Liver (tissue), 3 donors: Measurements from ENCODE around the gene PRDM2.

Source experiments
- EGR1 ChIP-seq, 2 donors: IDR thresholded peaks; 2 replicates each; pipeline ENCODE4 v1.6.1; 2016 to 2018; ENCODE audit warnings: antibody characterized with exemption in 2 of 2, low read depth in 2 of 2
- FOXA1 ChIP-seq: IDR thresholded peaks from 2 replicates; pipeline ENCODE4 v1.6.1; 2016; ENCODE audit warnings: antibody characterized with exemption
- HNF4G ChIP-seq: IDR thresholded peaks from 2 replicates; pipeline ENCODE4 v1.6.1; 2016; ENCODE audit warnings: antibody characterized with exemption
- MAX ChIP-seq: IDR thresholded peaks from 2 replicates; pipeline ENCODE4 v1.6.1; 2016; ENCODE audit warnings: antibody characterized with exemption
- REST ChIP-seq: IDR thresholded peaks from 2 replicates; pipeline ENCODE4 v1.6.1; 2016; ENCODE audit warnings: antibody characterized with exemption, mild to moderate bottlenecking
- RXRA ChIP-seq, 2 donors: IDR thresholded peaks; 2 replicates each; pipeline ENCODE4 v1.6.1; 2017 to 2018; ENCODE audit warnings: antibody characterized with exemption in 2 of 2, mild to moderate bottlenecking in 1 of 2
- SP1 ChIP-seq: IDR thresholded peaks from 2 replicates; pipeline ENCODE4 v1.6.1; 2018; ENCODE audit warnings: antibody characterized with exemption, mild to moderate bottlenecking
- TAF1 ChIP-seq: conservative IDR thresholded peaks from 2 replicates; pipeline ENCODE4 v1.6.1; 2016; ENCODE audit warnings: antibody characterized with exemption, mild to moderate bottlenecking
- TF ChIP-seq, protein P1 (sequence below): fragments of 150-350 bp; IDR thresholded peaks from 2 replicates; pipeline ENCODE4 v1.5.1; 2017; ENCODE audit warnings: improper control_type of control experiment, low read depth, low read length; ENCODE audit not compliant: missing input control
- donor health status: healthy.
- donor health status: healthy.

- TF ChIP-seq RXRA (IDR thresholded peaks at IDR 0.05), result no peak
- TF ChIP-seq, protein P1, sequence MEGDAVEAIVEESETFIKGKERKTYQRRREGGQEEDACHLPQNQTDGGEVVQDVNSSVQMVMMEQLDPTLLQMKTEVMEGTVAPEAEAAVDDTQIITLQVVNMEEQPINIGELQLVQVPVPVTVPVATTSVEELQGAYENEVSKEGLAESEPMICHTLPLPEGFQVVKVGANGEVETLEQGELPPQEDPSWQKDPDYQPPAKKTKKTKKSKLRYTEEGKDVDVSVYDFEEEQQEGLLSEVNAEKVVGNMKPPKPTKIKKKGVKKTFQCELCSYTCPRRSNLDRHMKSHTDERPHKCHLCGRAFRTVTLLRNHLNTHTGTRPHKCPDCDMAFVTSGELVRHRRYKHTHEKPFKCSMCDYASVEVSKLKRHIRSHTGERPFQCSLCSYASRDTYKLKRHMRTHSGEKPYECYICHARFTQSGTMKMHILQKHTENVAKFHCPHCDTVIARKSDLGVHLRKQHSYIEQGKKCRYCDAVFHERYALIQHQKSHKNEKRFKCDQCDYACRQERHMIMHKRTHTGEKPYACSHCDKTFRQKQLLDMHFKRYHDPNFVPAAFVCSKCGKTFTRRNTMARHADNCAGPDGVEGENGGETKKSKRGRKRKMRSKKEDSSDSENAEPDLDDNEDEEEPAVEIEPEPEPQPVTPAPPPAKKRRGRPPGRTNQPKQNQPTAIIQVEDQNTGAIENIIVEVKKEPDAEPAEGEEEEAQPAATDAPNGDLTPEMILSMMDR, result no peak
- no peak for TF ChIP-seq FOXA1
- no peak for TF ChIP-seq HNF4G
- no peak for TF ChIP-seq EGR1 (IDR thresholded peaks at IDR 0.05; ENCODE audit: low read depth in 2 of 2)
- TF ChIP-seq SP1, result no peak
- no peak for TF ChIP-seq TAF1
- no peak for TF ChIP-seq MAX
- TF ChIP-seq REST, result no peak
Measured at GRCh38 chr1:13826009-13826408, 126.0 kb downstream of the PRDM2 start.
